Neuron (in vitro differentiated cells): ENCODE data around the gene FCSK.
"Not testable (repeated sequence)": the region's sequence is repeated elsewhere in the genome, so short reads cannot be mapped to it uniquely, and the experiment has no call there.

Experiments
- H2AFZ ChIP-seq: one replicate; pipeline ENCODE4 v1.6.1; 2013; ENCODE audit warnings: low read depth, mild to moderate bottlenecking, inconsistent platforms, low read length, moderate library complexity
- H3K27me3 ChIP-seq: one replicate; pipeline ENCODE4 v1.6.1; 2013; ENCODE audit warnings: low read length; ENCODE audit not compliant: insufficient read depth
- H3K36me3 ChIP-seq: one replicate; pipeline ENCODE4 v1.6.1; 2013; ENCODE audit warnings: low read length; ENCODE audit not compliant: insufficient read depth
- H3K4me1 ChIP-seq: one replicate; pipeline ENCODE4 v1.6.1; 2013; ENCODE audit warnings: low read length; ENCODE audit not compliant: insufficient read depth
- H3K4me3 ChIP-seq: 2 replicates; pipeline ENCODE4 v1.5.1; 2013; ENCODE audit warnings: mild to moderate bottlenecking, low read length, moderate library complexity
- H3K9me3 ChIP-seq: one replicate; pipeline ENCODE4 v1.6.1; 2013; ENCODE audit warnings: low read length

Gene FCSK

DNA sequence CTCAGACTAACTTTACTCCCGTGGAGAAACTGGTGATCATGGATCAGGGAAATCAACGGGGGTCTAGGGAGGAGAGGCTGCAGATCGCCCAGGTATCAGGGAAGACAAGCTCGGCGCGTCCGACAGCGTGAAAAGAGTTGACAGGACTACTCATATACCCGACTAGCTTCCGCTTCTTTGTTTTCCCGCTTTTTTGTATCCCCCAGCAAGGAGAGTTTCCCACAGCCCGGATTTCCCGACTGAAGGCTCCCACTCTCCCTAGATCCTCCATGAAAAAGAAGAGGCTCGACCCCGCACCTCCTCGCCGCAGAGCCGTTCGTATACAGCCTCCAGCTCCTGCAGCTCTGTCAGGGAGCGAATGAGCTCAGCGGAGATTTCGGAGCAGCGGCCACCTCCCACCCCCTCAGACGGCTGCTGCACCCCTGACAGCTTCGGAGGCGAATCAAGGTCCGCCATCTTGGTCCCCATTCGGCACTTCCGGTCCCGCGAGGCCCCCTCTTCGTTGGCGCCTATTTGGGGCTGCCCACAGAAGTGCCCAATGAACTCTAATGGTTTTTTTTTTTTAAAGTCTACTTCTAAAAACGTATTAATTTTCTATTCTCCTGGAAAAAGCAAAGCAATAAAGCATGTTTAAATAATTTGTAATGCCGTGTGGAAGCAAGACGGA is 68.8 kb downstream of the FCSK start, which contains the start of gene COG4:
Gene COG4 (minus strand): TSS at position 479 of the 667 bp plus-strand sequence. CDS start 11 bp downstream, at position 468.
- peak within 1 kb of the TSS; percentile 38 for H2AFZ ChIP-seq
- no peaks in the 10 kb centered on the region for H3K9me3 ChIP-seq
- peak within 1 kb of the TSS; percentile 96 for H3K4me3 ChIP-seq
- no peaks in the 10 kb centered on the region for H3K27me3 ChIP-seq
- peaks cover 22% of the 10 kb centered on the region for H3K4me1 ChIP-seq
- peaks cover 32% of the 10 kb centered on the region for H3K36me3 ChIP-seq

DNA sequence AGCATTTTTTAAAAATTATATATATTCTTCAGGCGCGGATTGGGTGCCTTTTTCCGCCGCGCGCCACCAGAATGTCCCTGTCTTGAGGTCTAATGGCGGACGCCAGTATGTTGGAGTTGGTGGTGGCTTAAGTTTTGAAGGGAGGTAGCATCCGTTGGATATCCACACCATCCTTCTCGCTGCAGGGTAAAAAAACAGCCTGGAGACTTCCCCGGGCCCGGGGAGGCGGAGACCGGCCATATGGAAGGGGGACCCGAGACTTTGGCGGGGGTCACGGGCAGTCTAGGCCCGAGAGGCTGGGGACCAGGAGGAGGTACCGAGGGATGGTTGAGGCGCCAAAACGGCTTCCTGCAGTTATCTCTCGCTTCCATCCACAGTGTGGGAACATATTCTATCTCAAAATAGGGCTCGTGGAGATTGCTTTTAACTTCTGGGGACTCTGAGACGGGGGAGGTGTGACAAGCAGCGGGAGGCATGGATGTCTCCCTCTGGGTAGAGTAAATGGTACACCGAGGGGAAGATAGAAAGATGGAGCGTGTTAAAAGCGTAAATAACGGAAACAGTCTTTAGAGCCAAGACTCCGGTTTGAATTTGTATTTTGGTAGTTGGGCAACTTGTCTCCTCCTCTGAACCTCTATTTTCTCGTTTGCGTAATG is 69.5 kb downstream of the FCSK start, which contains the start of gene SF3B3:
Gene SF3B3 (plus strand): TSS at position 74 of the 656 bp plus-strand sequence. CDS start 2,841 bp downstream, outside the sequence.
- Histone ChIP-seq H3K27me3 (no peaks in the 10 kb centered on the region), H3K4me1 (peaks cover 22% of the 10 kb centered on the region)

DNA sequence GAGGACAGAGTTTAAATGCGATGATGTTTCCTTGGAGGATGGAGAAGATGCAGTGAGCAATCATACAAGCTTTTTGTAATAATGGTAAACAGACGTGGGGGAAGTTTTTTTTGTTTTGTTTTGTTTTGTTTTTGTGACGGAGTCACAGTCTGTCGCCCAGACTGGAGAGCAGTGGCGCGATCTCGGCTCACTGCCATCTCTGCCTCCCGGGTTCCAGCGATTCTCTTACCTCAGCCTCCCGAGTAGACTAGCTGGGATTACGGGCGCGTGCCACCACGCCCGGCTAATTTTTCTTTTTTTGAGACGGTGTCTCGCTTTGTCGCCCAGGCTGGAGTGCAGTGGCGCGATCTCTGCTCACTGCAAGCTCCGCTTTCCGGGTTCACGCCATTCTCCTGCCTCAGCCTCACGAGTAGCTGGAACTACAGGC is 70.0 kb downstream of the FCSK start:
- peak overlapping the region; percentile 96 for H3K4me3 ChIP-seq
- not testable (repeated sequence) for H3K27me3 ChIP-seq, H3K9me3 ChIP-seq, H2AFZ ChIP-seq
- H3K4me1 ChIP-seq = peaks cover 22% of the 10 kb centered on the region
- H3K36me3 ChIP-seq = peaks cover 40% of the 10 kb centered on the region

More for the DNA sequence above, 69.5 kb downstream of the FCSK start, which contains the start of gene SF3B3:
- H3K9me3 ChIP-seq = no peaks in the 10 kb centered on the region
- peak within 1 kb of the TSS; percentile 96 for H3K4me3 ChIP-seq
- H3K36me3 ChIP-seq = peaks cover 37% of the 10 kb centered on the region
- peak within 1 kb of the TSS; percentile 38 for H2AFZ ChIP-seq

DNA sequence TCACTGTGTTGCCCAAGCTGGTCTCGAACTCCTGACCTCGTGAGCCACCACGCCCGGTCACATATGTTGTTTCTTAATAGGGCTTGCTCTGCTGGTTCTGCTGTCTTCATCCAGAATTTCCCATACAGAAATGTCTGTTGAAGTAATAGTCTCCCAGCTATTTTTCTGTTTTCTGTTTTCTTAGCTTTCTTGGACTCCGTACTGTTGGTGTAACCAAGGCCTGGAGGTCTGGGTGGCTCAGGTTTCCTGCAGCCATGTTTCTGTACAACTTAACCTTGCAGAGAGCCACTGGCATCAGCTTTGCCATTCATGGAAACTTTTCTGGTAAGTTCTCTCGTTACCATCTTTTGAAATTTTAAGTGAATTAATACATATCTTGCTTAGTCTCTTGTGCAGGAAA is 72.0 kb downstream of the FCSK start:
- H3K9me3 ChIP-seq = no peaks in the 10 kb centered on the region
- H3K27me3 ChIP-seq = no peaks in the 10 kb centered on the region
- peaks cover 51% of the 10 kb centered on the region for H3K36me3 ChIP-seq
- H3K4me1 ChIP-seq = peaks cover 22% of the 10 kb centered on the region
- H2AFZ ChIP-seq = no peak overlapping the region
- peak overlapping the region; percentile 13 for H3K4me3 ChIP-seq

DNA sequence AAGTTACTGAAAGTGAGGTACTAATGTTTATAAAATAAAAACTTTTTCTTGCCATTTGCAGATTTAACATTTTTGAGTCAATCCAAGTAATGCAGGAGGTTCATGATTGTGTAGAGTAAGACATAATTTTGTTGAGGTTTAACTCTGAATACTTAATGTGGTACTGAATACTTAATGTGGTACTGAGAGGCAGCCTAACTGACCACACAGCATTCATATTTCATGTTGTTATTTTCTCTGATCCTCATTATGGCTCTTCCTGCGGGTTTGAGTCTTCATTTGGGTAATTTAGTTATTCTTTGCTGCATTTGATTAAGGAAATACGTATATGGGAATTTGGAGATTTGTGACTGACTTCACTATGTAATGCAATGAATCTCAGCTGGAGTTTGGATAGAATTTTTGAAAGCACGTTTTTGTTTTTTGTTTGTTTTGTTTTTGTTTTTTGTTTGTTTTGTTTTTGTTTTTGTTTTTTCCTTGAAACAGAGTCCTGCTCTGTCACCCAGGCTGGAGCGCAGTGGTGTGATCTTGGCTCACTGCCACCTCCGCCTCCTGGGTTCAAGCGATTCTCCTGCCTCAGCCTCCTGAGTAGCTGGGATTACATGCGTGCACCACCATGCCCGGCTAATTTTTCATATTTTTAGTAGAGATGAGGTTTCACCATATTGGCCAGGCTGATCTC is 73.1 kb downstream of the FCSK start:
- H3K4me1 ChIP-seq = peaks cover 18% of the 10 kb centered on the region
- H3K4me3 ChIP-seq = no peak overlapping the region
- H2AFZ ChIP-seq = no peak overlapping the region
- peaks cover 60% of the 10 kb centered on the region for H3K36me3 ChIP-seq
- no peaks in the 10 kb centered on the region for H3K27me3 ChIP-seq
- no peaks in the 10 kb centered on the region for H3K9me3 ChIP-seq

DNA sequence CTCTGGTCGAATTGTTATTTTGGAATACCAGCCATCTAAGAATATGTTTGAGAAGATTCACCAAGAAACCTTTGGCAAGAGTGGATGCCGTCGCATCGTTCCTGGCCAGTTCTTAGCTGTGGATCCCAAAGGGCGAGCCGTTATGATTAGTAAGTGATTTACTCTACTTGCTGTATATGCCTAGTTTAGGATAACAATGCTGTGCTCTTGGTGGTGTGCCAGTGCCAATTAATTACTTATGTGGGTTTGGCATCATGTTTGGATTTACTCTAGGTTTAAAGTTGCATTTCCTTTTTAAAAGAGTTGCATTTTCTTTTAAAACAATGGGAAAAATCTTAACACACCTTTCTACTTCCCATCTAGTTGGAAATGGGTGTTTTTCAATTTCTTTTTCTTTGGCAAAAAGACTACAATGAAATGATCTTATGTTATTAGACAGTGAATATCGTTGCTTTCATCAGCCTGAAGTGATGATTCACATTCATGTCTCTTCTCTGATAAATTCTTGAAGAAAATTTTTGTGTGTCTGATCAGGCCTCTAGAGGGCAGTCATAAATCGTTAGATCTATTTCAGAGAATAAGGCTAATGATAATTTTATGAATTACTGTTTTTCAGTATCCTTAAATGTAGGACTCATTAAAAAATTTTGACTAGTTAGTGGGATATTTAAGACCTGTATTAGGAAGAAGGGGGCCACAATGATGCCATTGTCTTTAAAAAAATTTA is 74.8 kb downstream of the FCSK start:
- Histone ChIP-seq H3K27me3 (no peaks in the 10 kb centered on the region), H3K4me1 (peaks cover 15% of the 10 kb centered on the region), H2AFZ (no peak overlapping the region), H3K36me3 (peaks cover 78% of the 10 kb centered on the region), H3K4me3 (no peak overlapping the region), H3K9me3 (no peaks in the 10 kb centered on the region)
